ENCODE data around the gene ARPC5L.

The ARPC5L gene

DNA sequence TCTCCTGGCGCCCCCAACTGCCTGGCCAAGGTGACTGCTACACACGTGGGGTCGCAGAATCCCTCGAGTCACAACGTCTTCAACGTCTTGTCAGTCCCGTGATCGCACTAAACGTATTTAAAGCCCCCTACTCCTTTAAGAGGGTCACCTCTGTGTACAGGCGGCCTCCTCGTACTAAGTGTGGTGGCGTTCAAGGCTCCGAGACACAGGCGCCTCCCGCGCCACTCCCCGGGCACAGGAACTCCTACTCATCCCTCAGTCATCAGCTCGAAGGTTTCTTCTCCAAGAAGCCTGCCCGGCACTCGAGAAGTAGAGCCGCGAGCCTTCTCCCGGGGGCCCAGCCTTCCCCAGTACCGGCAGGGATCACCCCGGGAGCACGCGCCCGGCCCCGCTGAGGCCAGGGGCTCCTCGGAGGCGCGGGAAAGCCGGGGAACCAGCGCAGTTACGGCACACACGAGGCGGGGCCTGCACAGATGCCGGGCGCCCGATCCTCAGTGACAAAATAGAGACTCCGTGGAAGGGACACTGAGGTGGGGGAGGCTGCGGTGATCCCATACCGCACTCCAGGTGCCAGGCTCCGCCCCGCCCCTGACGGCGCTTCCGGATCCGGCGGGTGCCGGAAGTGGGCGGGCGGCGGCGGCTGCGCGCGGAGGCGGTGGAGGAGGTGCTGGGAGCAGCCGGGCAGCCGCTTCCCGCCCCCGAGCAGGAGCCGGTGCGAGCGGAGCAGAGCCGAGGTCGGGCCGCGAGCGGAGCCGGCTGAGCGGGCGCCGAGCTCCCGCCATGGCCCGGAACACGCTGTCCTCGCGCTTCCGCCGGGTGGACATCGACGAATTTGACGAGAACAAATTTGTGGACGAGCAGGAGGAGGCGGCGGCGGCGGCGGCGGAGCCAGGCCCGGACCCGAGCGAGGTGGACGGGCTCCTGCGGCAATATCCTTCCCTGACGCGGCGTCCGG, 6.9 kb downstream of the ARPC5L start:
- peak; percentile 49 for DNase-seq

DNA sequence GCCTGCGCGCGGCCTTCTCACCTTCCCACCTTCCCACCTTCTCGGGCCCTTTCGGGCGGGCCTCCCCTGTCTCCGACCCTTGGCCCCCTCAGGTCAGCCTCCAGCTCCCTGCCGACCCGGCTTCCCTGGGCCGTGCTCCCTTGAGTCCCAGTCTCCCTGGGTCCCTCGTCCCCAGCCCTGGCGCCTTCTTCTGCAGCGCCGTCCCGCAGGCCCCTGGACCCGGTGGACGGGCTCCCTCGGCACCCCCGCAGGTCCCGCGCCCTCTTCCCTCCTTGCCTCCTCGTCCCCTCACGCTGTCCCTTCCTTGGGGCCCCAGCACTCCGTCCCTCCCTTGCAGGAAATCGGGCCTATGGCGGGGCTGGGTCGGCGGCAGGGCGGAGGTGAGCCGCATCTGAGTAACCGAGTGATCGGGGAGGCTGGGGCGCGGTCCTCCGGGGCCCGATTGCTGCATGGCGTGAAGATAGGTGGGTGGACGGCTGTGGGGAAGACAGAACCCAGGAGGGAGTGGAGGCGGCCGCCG, 7.6 kb downstream of the ARPC5L start:
- DNase-seq, result no peak

DNA sequence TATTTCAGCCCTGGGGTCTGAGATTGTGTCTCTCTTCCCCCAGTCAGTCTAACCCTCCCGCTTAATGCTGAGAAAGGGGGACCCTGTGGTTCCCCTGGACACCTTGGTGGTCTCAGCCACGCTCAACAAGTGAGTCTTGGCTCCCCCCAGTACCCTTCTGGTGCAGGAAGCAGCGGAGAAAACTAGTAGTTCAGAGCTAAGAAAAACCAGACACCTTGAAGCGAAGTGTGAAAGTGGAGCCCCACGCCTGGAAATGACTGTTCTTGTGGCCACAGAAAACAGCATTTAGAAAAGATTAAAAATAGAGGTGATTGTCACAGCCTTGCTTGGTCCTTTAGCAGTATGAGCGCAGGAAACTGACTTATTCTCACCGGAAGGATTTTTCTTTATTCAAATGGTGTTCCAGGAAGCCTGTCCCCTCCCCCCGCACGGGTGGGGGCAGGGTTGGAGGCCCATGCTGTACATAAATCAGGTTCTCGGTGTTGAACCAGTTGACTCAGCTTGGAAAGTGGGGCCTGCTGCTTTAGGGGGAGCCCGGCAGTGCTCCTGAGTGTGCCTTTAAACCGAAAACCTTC, 8.1 kb downstream of the ARPC5L start:
- DNase-seq, result no peak

DNA sequence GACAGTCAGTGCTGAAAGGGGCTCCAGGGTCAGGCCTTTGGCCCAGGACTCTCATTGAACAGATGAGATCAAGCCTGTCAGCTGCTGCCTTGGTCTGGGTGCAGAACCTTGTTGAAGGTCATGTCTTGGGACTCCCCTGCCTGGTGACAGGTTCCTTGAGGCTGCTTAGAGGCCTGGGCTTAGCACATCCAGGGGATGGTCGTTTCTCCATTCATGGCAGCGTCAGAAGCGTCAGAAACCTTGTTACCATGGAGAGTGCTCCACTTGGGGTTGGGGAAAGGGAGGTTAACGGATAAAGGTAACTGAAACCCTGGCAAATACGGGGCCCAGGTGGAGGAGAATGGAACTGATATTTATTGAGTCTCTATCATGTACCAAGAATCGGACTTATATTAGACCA, 8.8 kb downstream of the ARPC5L start:
- no peak for DNase-seq

DNA sequence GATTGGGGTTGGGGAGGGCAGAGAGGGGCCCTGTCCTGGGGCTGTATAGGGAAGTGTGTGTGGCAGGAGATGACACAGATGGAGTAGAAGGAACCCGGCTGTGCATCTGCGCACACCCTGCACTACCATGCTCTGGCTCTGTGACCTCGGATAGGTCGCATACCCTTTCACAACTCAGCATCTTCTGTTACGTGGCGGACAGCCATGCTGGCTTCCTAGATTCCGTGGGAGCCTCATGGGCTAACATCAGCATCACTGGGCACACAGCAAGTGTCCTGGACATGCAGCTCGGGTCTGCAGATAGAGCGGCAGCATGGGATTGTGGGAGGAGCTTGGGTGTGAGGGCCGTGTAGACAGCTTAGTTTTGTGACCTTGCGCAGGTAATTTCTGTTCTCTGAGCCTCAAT, 9.2 kb downstream of the ARPC5L start:
- no peak for DNase-seq

DNA sequence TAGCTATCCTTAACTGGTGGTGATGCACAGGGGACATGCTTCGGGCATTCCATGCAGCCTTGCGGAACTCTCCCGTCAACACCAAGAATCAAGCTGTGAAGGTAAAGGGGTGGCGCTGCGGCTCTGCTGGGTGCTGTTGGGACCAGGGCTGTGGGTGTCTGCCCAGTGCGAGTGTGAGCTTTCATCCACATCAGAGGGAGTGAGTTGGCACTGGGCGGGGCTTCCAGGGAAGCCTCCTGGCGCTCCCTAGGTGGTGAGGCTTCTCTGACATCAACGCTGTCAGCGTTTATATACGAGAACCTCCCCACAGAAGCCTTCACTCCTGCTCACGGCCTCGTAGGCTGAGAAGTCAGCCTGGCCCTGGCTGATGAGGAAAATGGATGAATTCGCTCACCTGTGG, 11.7 kb downstream of the ARPC5L start:
- DNase-seq, result no peak

DNA sequence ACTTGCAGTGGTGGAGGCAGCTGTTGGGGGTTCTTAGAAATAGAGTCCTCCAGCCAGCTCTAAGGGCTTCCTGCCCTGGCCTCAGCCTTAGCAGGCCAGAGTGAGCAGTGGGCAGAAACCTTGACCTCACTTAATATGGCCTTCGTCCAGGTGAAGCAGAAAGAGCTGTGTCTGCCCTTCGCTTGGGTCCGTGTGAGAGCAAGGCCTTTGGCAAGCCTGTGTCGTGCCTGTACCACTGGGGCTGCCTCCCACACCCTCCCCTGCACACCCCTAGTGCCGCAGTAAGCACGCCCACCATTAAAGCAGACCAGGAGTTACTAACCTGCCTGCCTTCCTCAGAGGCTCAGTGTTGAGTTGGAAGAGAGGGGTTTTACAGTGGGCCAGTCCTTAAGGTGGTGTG, 13.6 kb downstream of the ARPC5L start:
- no peak for DNase-seq

DNA sequence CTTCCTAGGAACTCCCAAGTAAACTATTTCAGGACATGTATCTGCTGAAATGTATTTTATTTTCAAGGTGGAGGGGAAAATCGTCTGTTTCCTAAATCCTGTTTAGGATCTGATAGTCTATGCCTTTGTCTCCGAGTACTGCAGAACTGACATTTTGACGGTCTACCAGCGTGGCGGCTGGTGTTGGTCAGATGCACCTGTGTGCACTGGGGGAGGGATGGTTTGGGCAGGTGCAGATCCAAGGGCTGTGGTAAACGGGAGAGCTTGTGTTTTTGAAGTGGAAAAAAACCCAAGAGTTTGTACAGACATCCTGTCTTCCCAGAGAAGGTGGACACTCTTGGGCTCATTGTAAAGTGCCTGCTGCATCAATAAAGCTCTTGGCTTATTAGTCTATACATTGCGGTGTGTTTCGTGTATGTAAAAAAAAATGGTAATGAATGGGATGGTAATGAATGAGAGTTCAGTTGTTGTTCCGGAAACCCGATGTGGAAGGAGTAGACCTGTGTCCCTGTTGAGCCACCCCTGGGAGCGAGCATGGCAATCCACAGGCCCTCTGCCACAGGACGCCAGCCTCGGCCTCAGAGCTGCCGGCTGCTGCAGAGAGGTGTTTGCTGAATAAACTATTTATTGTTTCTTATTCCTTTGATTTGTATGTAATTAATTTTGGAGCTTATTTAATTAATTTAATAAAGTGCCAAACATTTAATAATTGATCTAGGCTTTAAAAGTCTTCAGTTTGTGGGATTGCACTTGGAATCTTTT, 15.3 kb downstream of the ARPC5L start:
- DNase-seq, result no peak

DNA sequence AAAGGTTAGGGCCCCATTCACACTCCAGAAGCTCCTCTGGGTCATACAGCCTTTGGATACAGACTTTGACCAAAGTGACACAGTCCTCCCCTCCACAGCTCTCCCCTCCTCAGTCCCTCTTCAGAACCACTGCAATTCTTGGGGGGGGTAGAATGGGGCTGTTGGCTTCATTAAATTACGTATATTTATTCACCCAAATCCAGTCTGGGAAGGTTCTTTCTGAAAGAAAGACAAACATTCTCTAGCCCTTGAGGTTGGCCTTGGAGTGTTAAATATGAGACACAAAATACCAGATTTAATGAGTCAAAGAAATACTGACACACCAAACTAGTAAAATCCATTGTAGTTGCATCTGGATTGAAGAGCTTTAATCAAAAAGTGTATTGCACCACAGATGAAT, 16.1 kb downstream of the ARPC5L start:
- no peak for DNase-seq

DNA sequence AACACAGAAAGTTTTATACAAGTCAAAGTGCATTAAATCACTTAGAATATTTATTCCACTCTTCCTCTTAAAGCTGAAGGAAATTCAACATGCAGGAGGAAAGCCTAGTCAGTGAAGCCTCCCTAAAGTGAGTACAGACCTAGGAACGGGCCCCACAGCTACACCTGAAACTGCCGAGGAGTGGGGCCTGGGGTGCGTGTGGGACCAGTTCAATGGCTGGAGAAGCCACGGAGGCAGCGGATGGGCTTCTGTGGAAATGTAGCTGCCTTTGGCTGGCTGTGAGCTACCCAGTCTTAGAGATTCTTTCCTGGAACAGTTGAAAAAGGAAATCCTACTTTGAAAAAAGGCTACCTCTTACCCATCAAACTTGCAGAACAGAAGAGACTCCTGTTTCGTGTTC, 16.6 kb downstream of the ARPC5L start:
- DNase-seq, result no peak

DNA sequence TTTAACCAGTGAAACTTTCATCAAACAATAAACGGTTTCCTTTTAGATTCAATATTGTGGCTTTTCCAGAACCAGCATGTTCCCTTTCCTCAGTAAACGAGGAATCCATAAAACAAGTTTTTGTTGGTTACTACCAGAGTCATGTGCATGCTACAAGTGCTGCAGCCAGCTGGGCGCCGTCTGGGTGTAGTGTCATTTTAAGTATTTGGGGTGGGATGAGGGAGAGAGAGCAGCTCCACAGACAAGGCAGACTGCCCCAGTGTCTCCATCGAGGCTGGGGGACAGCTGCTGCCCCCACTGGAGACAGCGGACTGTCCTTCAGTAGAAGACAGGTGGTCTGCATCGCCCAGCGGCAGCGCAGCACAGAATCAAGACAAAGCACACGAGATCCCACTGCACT, 17.3 kb downstream of the ARPC5L start:
- no peak for DNase-seq

DNA sequence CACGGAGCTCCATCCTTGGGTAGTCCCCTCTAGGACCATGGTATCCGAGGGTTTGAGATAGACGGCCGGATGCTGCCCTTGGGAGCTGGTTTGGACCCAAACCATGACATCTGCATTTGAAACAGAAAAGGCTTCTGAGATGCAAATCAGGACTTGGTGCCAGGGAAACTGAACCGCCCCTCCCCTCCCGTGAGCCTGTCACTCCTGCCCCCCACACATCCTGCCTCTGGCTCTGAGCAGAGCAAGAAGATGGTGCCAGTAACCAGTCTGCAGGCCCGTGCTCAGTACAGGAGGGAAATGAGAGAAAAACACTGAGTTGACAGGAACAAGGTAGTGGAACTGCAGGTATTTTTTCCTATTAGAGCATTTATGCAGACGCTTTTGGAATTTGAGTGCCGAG, 18.6 kb downstream of the ARPC5L start:
- DNase-seq, result no peak

DNA sequence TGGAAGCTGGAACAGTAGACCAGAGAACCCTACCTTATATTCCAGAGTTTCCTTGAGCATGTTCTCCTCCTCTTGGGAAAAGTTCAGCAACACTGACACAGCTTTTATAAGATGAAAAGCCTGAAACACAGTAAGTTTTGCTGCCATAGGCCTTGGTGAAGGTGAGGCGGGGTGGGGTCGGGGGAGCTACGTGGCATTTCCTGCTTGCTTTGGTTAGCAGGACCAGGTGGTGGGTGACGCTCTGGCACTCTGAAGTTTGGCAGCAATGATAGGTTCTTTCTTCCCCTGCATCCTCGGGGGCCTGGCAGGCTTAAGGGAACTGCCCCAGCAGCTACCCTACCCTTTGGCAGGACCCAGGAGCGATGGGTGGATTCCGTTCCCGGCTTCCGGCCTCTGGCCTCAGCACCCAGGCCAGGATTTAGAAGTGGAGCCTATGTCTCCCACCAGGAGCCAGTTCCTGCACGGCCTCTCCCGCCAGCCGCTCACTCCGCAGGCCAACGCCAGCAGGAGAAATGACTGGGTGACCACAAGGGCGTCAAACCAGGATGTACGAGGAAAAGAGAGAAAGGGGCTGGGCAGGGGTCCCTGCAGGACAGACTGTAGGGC, 19.3 kb downstream of the ARPC5L start:
- DNase-seq, result no peak

DNA sequence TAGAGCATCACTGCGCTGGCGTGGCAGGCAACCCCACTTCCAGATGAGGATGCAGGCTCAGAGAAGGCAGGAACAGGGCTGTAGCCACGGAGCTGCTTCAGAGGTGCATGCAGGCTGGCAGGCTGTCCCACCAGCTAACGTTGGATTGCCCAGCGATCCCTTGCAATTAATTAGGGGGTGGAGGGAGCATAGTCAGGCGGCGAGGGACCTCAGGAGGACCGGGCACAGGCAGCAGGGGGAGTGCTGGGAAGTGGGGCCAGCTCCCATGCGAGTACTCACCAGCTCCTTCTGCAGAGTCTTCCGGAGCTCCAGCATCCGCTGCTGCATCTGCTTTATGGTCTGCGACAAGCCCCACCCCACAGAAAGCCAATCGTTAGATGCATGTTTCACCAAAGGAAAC, 20.3 kb downstream of the ARPC5L start:
- DNase-seq, result no peak

DNA sequence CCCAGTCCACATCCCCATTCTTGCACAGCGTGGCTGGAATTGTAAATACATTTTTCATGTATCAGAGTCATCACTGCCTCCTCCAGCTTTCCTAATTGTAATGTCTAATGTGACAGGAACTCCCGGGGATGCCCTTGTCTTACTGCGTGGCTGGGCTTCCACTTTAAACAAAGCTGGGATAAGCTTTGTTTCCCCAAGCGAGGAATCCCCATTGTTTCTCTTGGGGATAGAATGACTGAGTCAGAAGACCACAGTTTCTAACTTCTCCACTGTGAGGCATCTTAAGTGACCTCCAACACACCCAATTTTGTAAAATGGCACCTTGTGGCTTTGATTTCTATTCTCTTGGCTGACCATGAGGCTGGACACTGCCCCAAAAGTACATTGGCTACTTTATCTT, 22.4 kb downstream of the ARPC5L start:
- no peak for DNase-seq

DNA sequence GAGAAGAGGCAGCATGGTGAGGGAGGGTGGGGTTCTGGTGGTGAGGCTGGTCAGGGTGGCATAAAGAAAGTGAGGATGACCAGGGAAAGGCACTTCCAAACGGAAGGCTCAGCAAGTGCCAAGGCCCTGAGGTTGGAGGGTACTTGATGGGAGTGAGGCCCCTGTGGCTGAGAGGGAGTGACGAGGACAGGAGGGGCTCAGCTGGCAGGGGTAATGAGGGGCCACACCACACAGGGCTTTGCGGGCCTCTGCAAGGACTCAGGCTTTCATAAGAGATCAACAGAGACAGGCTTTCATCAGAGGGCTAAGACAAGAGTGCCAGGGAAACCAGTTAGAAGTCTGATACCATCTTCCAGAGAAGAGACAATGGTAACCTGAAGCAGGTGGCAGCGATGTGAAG, 23.6 kb downstream of the ARPC5L start:
- DNase-seq, result no peak

DNA sequence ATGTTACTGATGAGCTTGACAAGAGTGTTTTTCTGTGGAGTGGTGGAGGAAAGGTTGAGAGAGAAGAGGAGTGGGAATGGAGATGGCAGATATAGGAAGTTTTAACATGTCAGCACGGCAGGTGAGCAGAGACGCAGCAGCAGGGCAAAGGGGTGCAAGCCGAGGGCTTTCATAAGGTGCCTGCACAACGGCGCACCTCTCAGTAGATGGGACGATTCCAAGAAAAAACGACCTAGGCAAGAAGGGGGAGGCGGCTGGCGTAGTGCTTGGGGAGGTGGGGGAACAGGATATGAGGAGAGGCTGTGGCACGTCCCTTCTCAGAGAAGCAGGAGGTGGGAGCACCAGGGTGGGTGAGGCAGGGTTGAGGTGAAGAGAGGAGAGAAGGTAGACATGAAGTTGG, 24.5 kb downstream of the ARPC5L start:
- DNase-seq, result no peak

DNA sequence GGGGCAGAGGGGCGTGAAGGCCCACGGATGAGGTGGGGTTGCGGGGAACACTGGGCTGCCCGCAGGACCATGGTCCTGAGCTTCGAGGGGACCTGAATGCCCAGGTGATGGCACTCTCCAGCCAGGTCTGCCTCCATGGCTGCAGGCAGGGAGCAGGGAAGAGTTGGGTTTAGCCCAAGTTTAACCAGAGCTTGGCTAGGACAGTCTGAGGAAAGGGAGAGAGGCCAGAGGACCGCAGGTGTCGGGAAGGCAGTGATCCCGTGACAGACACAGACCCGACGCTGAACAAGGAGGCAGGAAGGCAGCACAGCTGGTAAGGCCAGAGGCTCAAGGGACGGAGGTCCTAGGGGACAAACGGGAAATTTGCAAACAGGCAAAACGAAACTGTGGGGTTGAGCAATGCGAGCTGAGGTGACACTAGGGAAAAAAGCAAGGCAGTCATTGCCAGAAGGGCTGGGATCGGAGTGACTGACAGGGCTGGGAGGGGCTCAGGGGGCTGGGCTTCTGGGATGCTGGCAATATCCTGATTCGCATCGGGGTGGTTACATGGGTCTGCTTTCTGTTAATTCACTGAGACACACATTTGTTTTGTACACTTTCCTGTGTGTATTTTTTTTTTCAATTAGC, 25.0 kb downstream of the ARPC5L start:
- no peak for DNase-seq

DNA sequence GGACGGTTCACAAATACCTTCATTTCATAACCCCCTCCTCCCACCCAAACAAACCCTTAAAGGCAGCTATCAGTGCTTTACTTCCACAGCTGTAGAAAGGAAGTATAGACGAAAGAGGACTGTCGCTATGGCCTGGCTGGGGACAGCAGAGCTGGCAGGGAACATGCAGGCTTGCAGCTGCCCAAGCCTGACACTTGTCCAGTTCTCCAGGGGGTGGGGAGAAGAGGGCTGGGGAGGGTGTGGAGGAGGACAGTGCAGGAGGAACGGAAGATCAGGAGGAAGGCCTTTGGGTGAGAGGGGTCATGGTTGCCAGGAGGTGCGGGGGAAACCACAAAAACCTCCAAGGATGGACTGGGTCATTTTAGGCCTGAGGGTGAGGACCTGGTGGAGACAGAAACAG, 25.9 kb downstream of the ARPC5L start:
- no peak for DNase-seq

DNA sequence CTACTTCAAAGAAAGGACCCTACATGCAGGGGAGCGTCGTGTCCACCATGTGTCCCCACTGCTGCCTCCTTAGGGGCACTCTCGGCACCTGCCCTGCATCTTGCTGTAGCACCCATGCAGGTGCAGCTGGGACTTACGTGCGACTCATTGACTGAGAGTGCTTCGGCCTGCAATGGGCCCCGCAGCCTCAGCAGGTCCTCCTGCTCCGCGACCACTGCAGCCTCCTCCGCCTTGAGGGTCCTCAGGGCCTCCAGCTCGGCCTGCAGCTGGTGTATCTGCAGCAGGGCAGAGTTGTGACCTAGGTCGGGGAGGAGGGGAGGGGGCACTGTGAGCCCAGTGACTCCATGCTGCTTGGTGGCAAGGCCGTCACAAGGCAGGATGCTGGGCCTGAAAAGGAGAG, 27.1 kb downstream of the ARPC5L start:
- DNase-seq, result no peak

DNA sequence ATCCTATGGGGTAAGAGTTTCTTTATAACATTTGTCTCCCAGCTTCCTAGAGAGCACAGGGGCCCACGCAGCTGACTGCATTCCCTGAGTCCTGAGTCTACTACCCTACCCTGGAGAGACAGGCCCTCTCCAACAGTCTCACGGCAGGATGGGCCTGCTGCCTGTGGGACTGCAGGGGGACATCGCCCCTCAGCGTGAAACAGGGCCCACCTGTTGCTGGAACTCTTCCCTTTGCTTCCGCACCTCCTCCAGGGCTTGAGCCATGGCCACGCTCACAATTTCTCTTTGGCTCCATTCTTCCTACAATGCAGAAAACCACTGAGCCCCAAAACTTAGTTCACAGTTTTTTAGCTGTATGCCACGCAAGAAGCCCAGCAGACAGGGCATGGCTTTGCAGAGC, 28.2 kb downstream of the ARPC5L start:
- no peak for DNase-seq

DNA sequence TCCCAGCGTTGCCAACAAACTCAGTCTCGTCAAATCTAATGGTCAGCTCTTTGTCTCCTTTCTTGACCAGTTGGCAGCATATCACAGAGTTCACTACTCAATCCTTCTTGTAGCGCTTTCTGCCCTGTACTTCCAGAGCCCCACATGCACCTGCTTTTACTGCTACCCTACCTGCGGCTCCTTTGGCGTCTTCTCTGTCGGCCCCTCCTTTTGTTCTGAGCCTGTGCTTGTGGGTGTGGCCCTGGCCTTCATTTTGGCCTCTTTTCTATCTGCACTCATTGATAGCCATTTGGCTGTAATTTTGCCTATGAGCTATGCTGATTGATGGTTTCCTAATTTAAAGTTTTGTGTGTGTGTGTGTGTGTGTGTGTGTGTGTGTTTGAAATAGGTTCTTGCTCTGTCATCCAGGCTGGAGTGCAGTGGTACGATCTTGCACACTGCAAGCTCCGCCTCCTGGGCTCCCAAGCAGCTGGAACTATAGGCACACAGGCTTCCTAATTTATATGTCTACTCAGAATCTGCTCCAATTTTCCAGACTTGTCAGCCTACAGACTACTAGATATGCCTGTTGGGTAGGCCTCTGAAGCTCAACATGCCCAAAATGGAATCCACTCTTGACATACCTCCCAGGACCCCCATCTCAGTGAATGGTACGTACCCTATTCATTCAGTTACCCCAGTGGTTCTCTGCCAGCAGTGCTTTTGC, 32.3 kb downstream of the ARPC5L start:
- no peak for DNase-seq

All from amniotic stem cell (primary cell).